ENCODE measurements around the gene UBR1.
"Not testable (repeated sequence)": the region's sequence is repeated elsewhere in the genome, so short reads cannot be mapped to it uniquely, and the experiment has no call there.

UBR1 gene

GRCh38 chr15:42964476-42964875 lies 141.4 kb downstream of the UBR1 start:
- H2AFZ ChIP-seq (ENCODE audit: low read length): no peak overlapping the region
- TF ChIP-seq, protein P1, sequence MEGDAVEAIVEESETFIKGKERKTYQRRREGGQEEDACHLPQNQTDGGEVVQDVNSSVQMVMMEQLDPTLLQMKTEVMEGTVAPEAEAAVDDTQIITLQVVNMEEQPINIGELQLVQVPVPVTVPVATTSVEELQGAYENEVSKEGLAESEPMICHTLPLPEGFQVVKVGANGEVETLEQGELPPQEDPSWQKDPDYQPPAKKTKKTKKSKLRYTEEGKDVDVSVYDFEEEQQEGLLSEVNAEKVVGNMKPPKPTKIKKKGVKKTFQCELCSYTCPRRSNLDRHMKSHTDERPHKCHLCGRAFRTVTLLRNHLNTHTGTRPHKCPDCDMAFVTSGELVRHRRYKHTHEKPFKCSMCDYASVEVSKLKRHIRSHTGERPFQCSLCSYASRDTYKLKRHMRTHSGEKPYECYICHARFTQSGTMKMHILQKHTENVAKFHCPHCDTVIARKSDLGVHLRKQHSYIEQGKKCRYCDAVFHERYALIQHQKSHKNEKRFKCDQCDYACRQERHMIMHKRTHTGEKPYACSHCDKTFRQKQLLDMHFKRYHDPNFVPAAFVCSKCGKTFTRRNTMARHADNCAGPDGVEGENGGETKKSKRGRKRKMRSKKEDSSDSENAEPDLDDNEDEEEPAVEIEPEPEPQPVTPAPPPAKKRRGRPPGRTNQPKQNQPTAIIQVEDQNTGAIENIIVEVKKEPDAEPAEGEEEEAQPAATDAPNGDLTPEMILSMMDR (IDR thresholded peaks at IDR 0.05; ENCODE audit: low read length): no peak
- TF ChIP-seq EZH2 (IDR thresholded peaks at IDR 0.05; ENCODE audit: borderline replicate concordance, low read length): no peak
- no peaks in the 10 kb centered on the region for H3K9me3 ChIP-seq (ENCODE audit: low read length)
- no peaks in the 10 kb centered on the region for H3K79me2 ChIP-seq (ENCODE audit: insufficient read depth, low read length)
- no peak overlapping the region for H3K9ac ChIP-seq (ENCODE audit: low read length)
- H3K27ac ChIP-seq (ENCODE audit: low read depth, low read length, poor library complexity, severe bottlenecking): no peak overlapping the region
- H3K4me1 ChIP-seq (ENCODE audit: insufficient read depth, low read length, severe bottlenecking): no peaks in the 10 kb centered on the region
- H3K36me3 ChIP-seq (ENCODE audit: insufficient read depth, low read length): peaks cover 58% of the 10 kb centered on the region
- H3K9me2 ChIP-seq (ENCODE audit: low read depth, low read length): no peaks in the 10 kb centered on the region
- H3K4me2 ChIP-seq (ENCODE audit: low read length): no peak overlapping the region
- no peak overlapping the region for H3K4me3 ChIP-seq (ENCODE audit: low read depth, low read length, poor library complexity, severe bottlenecking)
- H3F3A ChIP-seq (ENCODE audit: insufficient read depth, low read length): no peaks in the 10 kb centered on the region
- no peaks in the 10 kb centered on the region for H4K20me1 ChIP-seq (ENCODE audit: insufficient read depth, low read length)
- no peaks in the 10 kb centered on the region for H3K27me3 ChIP-seq (ENCODE audit: insufficient read depth, low read length)

DNA sequence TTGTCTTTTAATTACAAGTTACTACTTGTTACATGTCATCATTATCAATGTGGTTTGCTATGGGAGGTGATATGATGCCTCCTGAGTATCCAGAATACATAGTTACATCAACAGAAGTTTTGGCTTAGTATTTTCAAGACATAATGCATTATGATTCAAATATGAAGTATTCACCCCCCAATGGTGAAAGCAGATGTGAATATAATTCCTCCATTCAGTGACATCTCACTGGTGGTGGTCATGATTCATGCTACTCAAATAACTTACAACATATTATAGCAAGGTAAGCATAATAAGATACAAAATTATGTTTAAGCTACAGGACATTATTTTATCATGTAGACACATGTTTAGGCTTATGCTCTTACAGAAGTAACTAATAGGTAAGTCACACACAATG lies 150.3 kb downstream of the UBR1 start:
- peaks cover 72% of the 10 kb centered on the region for H3K36me3 ChIP-seq (ENCODE audit: insufficient read depth, low read length)
- H3F3A ChIP-seq (ENCODE audit: insufficient read depth, low read length): no peaks in the 10 kb centered on the region

DNA sequence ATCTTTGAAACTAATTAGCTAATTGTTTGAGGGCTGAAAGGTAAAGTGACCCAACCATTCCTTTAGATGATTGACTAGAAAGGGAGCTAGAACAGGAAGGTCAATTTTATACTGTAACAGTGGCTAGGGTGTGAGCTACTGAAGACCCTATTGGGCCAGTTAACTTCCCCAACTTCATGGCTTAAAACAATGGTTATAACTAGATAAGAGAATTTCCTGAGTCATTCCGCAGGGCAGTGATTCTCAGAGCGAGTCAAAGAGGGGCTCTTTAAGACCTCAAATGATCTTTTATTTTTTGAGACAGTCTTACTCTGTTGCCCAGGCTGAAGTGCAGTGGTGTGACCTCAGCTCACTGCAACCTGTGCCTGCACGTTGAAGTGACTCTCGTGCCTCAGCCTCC lies 151.5 kb downstream of the UBR1 start:
- Histone ChIP-seq H2AFZ (ENCODE audit: low read length) (no peak overlapping the region), H3K27me3 (ENCODE audit: insufficient read depth, low read length) (no peaks in the 10 kb centered on the region), H3K4me3 (ENCODE audit: low read depth, low read length, poor library complexity, severe bottlenecking) (no peak overlapping the region), H3K4me2 (ENCODE audit: low read length) (no peak overlapping the region), H3K9me3 (ENCODE audit: low read length) (no peaks in the 10 kb centered on the region), H3K27ac (ENCODE audit: low read depth, low read length, poor library complexity, severe bottlenecking) (no peak overlapping the region), H3K4me1 (ENCODE audit: insufficient read depth, low read length, severe bottlenecking) (no peaks in the 10 kb centered on the region), H3K79me2 (ENCODE audit: insufficient read depth, low read length) (no peaks in the 10 kb centered on the region), H3K9ac (ENCODE audit: low read length) (no peak overlapping the region), H3K9me2 (ENCODE audit: low read depth, low read length) (no peaks in the 10 kb centered on the region), H4K20me1 (ENCODE audit: insufficient read depth, low read length) (no peaks in the 10 kb centered on the region), H3F3A (ENCODE audit: insufficient read depth, low read length) (no peaks in the 10 kb centered on the region), H3K36me3 (ENCODE audit: insufficient read depth, low read length) (peaks cover 70% of the 10 kb centered on the region)
- TF ChIP-seq, protein P1 (IDR thresholded peaks at IDR 0.05; ENCODE audit: low read length): no peak
- no peak for TF ChIP-seq EZH2 (IDR thresholded peaks at IDR 0.05; ENCODE audit: borderline replicate concordance, low read length)

More for the DNA sequence above, 150.3 kb downstream of the UBR1 start:
- no peaks in the 10 kb centered on the region for H3K79me2 ChIP-seq (ENCODE audit: insufficient read depth, low read length)
- H3K9me2 ChIP-seq (ENCODE audit: low read depth, low read length): no peaks in the 10 kb centered on the region
- H2AFZ ChIP-seq (ENCODE audit: low read length): no peak overlapping the region
- H3K4me3 ChIP-seq (ENCODE audit: low read depth, low read length, poor library complexity, severe bottlenecking): no peak overlapping the region
- H3K4me1 ChIP-seq (ENCODE audit: insufficient read depth, low read length, severe bottlenecking): no peaks in the 10 kb centered on the region
- H3K27me3 ChIP-seq (ENCODE audit: insufficient read depth, low read length): no peaks in the 10 kb centered on the region
- TF ChIP-seq EZH2 (IDR thresholded peaks at IDR 0.05; ENCODE audit: borderline replicate concordance, low read length): no peak
- TF ChIP-seq, protein P1 (IDR thresholded peaks at IDR 0.05; ENCODE audit: low read length): no peak
- no peak overlapping the region for H3K4me2 ChIP-seq (ENCODE audit: low read length)
- no peaks in the 10 kb centered on the region for H4K20me1 ChIP-seq (ENCODE audit: insufficient read depth, low read length)
- no peak overlapping the region for H3K27ac ChIP-seq (ENCODE audit: low read depth, low read length, poor library complexity, severe bottlenecking)
- H3K9me3 ChIP-seq (ENCODE audit: low read length): no peaks in the 10 kb centered on the region
- H3K9ac ChIP-seq (ENCODE audit: low read length): no peak overlapping the region

DNA sequence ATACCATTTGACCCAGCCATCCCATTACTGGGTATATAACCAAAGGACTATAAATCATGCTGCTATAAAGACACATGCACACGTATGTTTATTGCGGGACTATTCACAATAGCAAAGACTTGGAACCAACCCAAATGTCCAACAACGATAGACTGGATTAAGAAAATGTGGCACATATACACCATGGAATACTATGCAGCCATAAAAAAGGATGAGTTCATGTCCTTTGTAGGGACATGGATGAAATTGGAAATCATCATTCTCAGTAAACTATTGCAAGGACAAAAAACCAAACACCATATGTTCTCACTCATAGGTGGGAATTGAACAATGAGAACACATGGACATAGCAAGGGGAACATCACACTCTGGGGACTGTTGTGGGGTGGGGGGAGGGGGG lies 156.9 kb downstream of the UBR1 start:
- not testable (repeated sequence) for H3K4me1 ChIP-seq (ENCODE audit: insufficient read depth, low read length, severe bottlenecking); H3K27me3 ChIP-seq (ENCODE audit: insufficient read depth, low read length); H3K9me3 ChIP-seq (ENCODE audit: low read length); H3K79me2 ChIP-seq (ENCODE audit: insufficient read depth, low read length); H3F3A ChIP-seq (ENCODE audit: insufficient read depth, low read length); H3K9me2 ChIP-seq (ENCODE audit: low read depth, low read length); H3K27ac ChIP-seq (ENCODE audit: low read depth, low read length, poor library complexity, severe bottlenecking); H2AFZ ChIP-seq (ENCODE audit: low read length); H4K20me1 ChIP-seq (ENCODE audit: insufficient read depth, low read length); H3K4me3 ChIP-seq (ENCODE audit: low read depth, low read length, poor library complexity, severe bottlenecking); H3K4me2 ChIP-seq (ENCODE audit: low read length); H3K9ac ChIP-seq (ENCODE audit: low read length)
- peaks cover 61% of the 10 kb centered on the region for H3K36me3 ChIP-seq (ENCODE audit: insufficient read depth, low read length)
